NCI-H1436 (cell line): ENCODE results near the gene CYP26C1.

Source experiments
- DNase-seq: peaks from one replicate; lab custom pipeline; 2025; lab: John Stamatoyannopoulos, UW

CYP26C1 gene

GRCh38 chr10:93063977-93064660 is 3.5 kb downstream of the CYP26C1 start:
- DNase-seq = no peak

GRCh38 chr10:93064874-93065660 is 4.5 kb downstream of the CYP26C1 start:
- no peak for DNase-seq

- DNase-seq = no peak
Measured at GRCh38 chr10:93065675-93066543, 5.3 kb downstream of the CYP26C1 start.

GRCh38 chr10:93066544-93066913 is 5.9 kb downstream of the CYP26C1 start:
- DNase-seq = no peak

GRCh38 chr10:93067443-93068365 is 7.1 kb downstream of the CYP26C1 start:
- DNase-seq = no peak

- DNase-seq = no peak
Measured at GRCh38 chr10:93068411-93069244, 8.0 kb downstream of the CYP26C1 start.

GRCh38 chr10:93069245-93069561 is 8.6 kb downstream of the CYP26C1 start:
- no peak for DNase-seq

GRCh38 chr10:93070378-93071176 is 10.0 kb downstream of the CYP26C1 start:
- no peak for DNase-seq

GRCh38 chr10:93071177-93071472 is 10.5 kb downstream of the CYP26C1 start:
- no peak for DNase-seq

- DNase-seq = no peak
Measured at GRCh38 chr10:93071674-93072224, 11.2 kb downstream of the CYP26C1 start.

- no peak for DNase-seq
Measured at GRCh38 chr10:93072225-93072712, 11.7 kb downstream of the CYP26C1 start.

- DNase-seq = no peak
Measured at GRCh38 chr10:93072713-93073538, 12.3 kb downstream of the CYP26C1 start.

- DNase-seq = no peak
Measured at GRCh38 chr10:93073539-93074146, 13.0 kb downstream of the CYP26C1 start, which contains the start of gene CYP26A1. TSS of gene CYP26A1 (plus strand) at chr10:93073893. CDS start at chr10:93073935, 42 bp downstream.

- no peak for DNase-seq
Measured at GRCh38 chr10:93074147-93074596, 13.6 kb downstream of the CYP26C1 start.

- DNase-seq = no peak
Measured at GRCh38 chr10:93074597-93075368, 14.2 kb downstream of the CYP26C1 start.

- no peak for DNase-seq
Measured at GRCh38 chr10:93075369-93076221, 15.0 kb downstream of the CYP26C1 start.
